KMS-11 (cell line): Measurements from ENCODE around the gene GNG7.

Source experiments
- H2AFZ ChIP-seq: fragments of 200-600 bp; sonication (generic); 2 replicates; pipeline ENCODE4 v1.6.1; 2016; ENCODE audit warnings: antibody characterized with exemption, mixed run types, low read depth
- H3K27ac ChIP-seq: fragments of 200-600 bp; sonication (generic); 2 replicates; pipeline ENCODE4 v1.6.1; 2016; ENCODE audit warnings: mild to moderate bottlenecking, mixed run types
- H3K27me3 ChIP-seq: fragments of 200-600 bp; sonication (generic); 2 replicates; pipeline ENCODE4 v1.6.1; 2017; ENCODE audit warnings: mild to moderate bottlenecking, low read depth, mixed run types, moderate library complexity; ENCODE audit not compliant: insufficient read depth
- H3K36me3 ChIP-seq: fragments of 200-600 bp; sonication (generic); 2 replicates; pipeline ENCODE4 v1.6.1; 2017; ENCODE audit warnings: mild to moderate bottlenecking, mixed run types; ENCODE audit not compliant: insufficient read depth
- H3K4me1 ChIP-seq: fragments of 200-600 bp; sonication (generic); 2 replicates; pipeline ENCODE4 v1.6.1; 2016; ENCODE audit warnings: mild to moderate bottlenecking, low read depth, mixed run types; ENCODE audit not compliant: poor library complexity, severe bottlenecking
- H3K4me2 ChIP-seq: fragments of 200-600 bp; sonication (generic); 2 replicates; pipeline ENCODE4 v1.7.0; 2016; ENCODE audit warnings: mild to moderate bottlenecking, mixed run types
- H3K4me3 ChIP-seq: fragments of 200-600 bp; sonication (generic); IDR thresholded peaks from 2 replicates; pipeline ENCODE4 v1.6.1; 2017; ENCODE audit warnings: low read depth, low read length, mixed read lengths; ENCODE audit not compliant: insufficient read depth
- H3K79me2 ChIP-seq: fragments of 200-600 bp; sonication (generic); 2 replicates; pipeline ENCODE4 v1.6.1; 2016; ENCODE audit warnings: low read depth, mixed run types; ENCODE audit not compliant: insufficient read depth
- H3K9ac ChIP-seq: fragments of 200-600 bp; sonication (generic); 2 replicates; pipeline ENCODE4 v1.6.1; 2016; ENCODE audit warnings: mild to moderate bottlenecking, mixed run types
- H4K20me1 ChIP-seq: fragments of 200-600 bp; sonication (generic); 2 replicates; pipeline ENCODE4 v1.6.1; 2016; ENCODE audit warnings: mild to moderate bottlenecking, mixed run types; ENCODE audit not compliant: insufficient read depth
- CTCF ChIP-seq: fragments of 200-600 bp; sonication (generic); conservative IDR thresholded peaks from 2 replicates; pipeline ENCODE4 v1.6.1; 2017; ENCODE audit warnings: low read depth, mild to moderate bottlenecking, antibody characterized with exemption, low read length, moderate library complexity, mixed read lengths

Gene GNG7

GRCh38 chr19:2627855-2628254, 74.6 kb downstream of the GNG7 start:
- Histone ChIP-seq H4K20me1 (no peaks in the 10 kb centered on the region), H3K27me3 (no peaks in the 10 kb centered on the region), H2AFZ (no peak overlapping the region), H3K4me3 (no peak overlapping the region), H3K27ac (no peak overlapping the region), H3K4me1 (no peaks in the 10 kb centered on the region), H3K79me2 (no peaks in the 10 kb centered on the region), H3K9ac (no peak overlapping the region), H3K4me2 (no peak overlapping the region), H3K36me3 (no peaks in the 10 kb centered on the region)
- no peak for TF ChIP-seq CTCF

GRCh38 chr19:2627319-2627829, 75.1 kb downstream of the GNG7 start:
- H3K9ac ChIP-seq = no peak overlapping the region
- no peak overlapping the region for H3K4me2 ChIP-seq
- H3K4me3 ChIP-seq = no peak overlapping the region
- no peaks in the 10 kb centered on the region for H4K20me1 ChIP-seq
- no peak overlapping the region for H2AFZ ChIP-seq
- H3K79me2 ChIP-seq = no peaks in the 10 kb centered on the region
- peaks cover under 1% of the 10 kb centered on the region for H3K4me1 ChIP-seq
- no peak for TF ChIP-seq CTCF
- no peak overlapping the region for H3K27ac ChIP-seq
- no peaks in the 10 kb centered on the region for H3K36me3 ChIP-seq
- no peaks in the 10 kb centered on the region for H3K27me3 ChIP-seq

GRCh38 chr19:2625434-2625833, 77.1 kb downstream of the GNG7 start:
- H3K27me3 ChIP-seq = no peaks in the 10 kb centered on the region
- H3K4me3 ChIP-seq = no peak overlapping the region
- no peak overlapping the region for H3K4me2 ChIP-seq
- H3K79me2 ChIP-seq = no peaks in the 10 kb centered on the region
- no peak for TF ChIP-seq CTCF
- peaks cover 18% of the 10 kb centered on the region for H3K4me1 ChIP-seq
- H3K9ac ChIP-seq = no peak overlapping the region
- H3K36me3 ChIP-seq = no peaks in the 10 kb centered on the region
- H4K20me1 ChIP-seq = no peaks in the 10 kb centered on the region
- H2AFZ ChIP-seq = no peak overlapping the region
- H3K27ac ChIP-seq = no peak overlapping the region

- H3K9ac ChIP-seq = no peak overlapping the region
- H3K27me3 ChIP-seq = no peaks in the 10 kb centered on the region
- TF ChIP-seq CTCF = no peak
- peaks cover 25% of the 10 kb centered on the region for H3K4me1 ChIP-seq
- no peak overlapping the region for H3K4me2 ChIP-seq
- H3K79me2 ChIP-seq = no peaks in the 10 kb centered on the region
- H3K4me3 ChIP-seq = no peak overlapping the region
- no peak overlapping the region for H2AFZ ChIP-seq
- H4K20me1 ChIP-seq = no peaks in the 10 kb centered on the region
- no peaks in the 10 kb centered on the region for H3K36me3 ChIP-seq
- no peak overlapping the region for H3K27ac ChIP-seq
Measured at GRCh38 chr19:2624537-2625091, 77.9 kb downstream of the GNG7 start.
